NCI-H2196 treated with DMSO at 0.1 percent for 48 hours (cell line): ENCODE results near the gene TMEFF2.

ENCODE experiments used
- DNase-seq: peaks from one replicate; lab custom pipeline; 2025; ENCODE audit not compliant: unreplicated experiment; lab: John Stamatoyannopoulos, UW

Gene TMEFF2

GRCh38 chr2:192069417-192069816, 125.3 kb downstream of the TMEFF2 start:
- DNase-seq: no peak

DNA sequence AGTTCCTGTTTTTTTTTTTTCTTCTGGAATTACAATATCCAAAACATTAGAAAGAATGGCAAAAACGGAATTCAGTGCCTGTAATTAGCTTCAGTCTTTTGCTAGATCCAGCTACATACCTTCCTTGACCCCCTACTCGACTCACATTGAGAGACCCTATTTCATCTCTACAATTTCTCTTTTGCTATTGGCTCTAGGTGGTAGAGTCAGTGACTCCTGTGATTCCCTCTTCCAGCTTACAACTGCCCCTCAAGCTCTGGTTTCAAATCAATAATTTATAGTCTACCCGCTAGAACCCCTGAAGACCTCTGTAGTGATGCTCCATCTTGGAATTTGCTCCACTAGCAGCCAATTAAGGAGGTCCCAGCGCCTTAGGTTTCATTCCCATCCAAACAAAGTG, 125.8 kb downstream of the TMEFF2 start:
- no peak for DNase-seq

- no peak for DNase-seq
Measured at GRCh38 chr2:192067631-192068030, 127.1 kb downstream of the TMEFF2 start.

GRCh38 chr2:192064459-192064858, 130.3 kb downstream of the TMEFF2 start:
- DNase-seq: no peak

- DNase-seq: no peak
Measured at GRCh38 chr2:192060161-192060560, 134.6 kb downstream of the TMEFF2 start.

DNA sequence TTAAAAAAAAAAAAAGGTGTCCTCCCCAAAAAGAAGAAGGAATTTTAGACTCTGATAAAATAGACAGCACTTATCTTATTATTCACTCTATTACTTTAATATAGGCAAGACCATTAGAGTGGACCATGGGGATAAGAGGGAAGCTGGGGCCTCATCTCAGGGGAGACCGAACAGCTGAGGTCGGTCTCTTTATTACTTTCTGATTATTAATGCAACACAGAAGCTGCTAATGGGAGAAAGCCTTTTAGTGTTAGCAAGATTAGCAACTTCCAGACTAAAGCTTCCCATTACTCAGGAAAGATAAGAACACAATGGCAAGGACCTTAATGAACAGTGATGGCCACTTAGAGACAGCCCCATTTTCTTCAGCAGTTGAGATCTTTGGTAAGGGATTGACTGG, 135.5 kb downstream of the TMEFF2 start:
- no peak for DNase-seq

GRCh38 chr2:192053921-192054320, 140.8 kb downstream of the TMEFF2 start:
- no peak for DNase-seq

GRCh38 chr2:192051533-192051932, 143.2 kb downstream of the TMEFF2 start:
- no peak for DNase-seq

DNA sequence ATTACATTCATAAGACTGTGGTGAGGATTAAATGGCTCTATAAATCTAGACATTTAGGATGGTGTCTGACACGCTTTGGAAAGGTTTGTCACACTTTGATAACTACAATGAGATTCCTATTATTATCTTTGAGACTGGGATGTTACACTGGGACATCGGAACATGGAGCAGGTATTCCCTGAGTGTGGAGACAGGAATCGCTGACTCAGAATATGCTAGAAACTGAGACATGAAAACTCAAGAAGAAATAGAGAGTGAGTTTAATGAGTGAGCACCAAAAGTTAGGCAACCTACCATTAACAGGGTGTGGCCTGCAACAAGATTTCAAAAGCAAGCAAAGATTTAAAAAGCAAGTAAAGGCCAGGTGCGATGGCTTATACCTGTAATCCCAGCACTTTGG, 145.4 kb downstream of the TMEFF2 start:
- no peak for DNase-seq

GRCh38 chr2:192047315-192048107, 147.2 kb downstream of the TMEFF2 start:
- DNase-seq: no peak

GRCh38 chr2:192044496-192044895, 150.2 kb downstream of the TMEFF2 start:
- DNase-seq: no peak

- DNase-seq: no peak
Measured at GRCh38 chr2:192043216-192043870, 151.4 kb downstream of the TMEFF2 start.

DNA sequence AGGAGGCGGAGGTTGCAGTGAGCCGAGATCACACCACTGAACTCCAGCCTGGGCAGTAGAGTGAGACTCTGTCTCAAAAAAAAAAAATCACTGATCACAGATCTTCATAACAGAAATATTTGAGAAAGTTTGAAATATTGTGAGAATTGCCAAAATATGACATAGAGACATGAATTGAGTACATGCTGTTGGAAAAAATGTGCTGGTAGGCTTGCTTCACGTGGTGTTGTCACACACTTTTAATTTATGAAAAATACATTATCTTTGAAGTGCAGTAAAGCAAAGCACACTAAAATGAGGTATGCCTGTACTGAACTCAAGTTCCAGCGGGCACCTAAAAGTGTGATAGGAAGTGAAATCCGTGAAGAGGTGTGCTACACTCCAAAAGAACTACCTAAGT, 152.6 kb downstream of the TMEFF2 start:
- no peak for DNase-seq

DNA sequence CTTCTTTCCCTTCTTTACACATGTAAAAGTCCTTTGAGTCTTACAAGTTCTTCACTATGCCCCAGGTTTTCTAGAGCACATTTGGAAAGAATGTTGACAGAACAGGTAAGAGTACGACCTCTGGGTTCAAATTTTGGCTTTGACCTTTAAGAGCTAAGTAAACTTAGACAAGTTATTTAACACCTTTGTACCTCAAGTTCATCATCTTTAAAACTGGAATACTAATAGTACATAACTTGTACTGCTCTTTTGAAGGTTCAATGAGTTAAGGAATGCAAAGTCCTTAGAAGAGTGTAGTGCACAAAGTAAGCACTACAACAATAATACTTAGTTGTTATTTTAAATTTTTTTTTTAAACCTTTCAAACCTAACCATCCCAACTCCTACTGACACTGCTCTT, 156.6 kb downstream of the TMEFF2 start:
- no peak for DNase-seq

DNA sequence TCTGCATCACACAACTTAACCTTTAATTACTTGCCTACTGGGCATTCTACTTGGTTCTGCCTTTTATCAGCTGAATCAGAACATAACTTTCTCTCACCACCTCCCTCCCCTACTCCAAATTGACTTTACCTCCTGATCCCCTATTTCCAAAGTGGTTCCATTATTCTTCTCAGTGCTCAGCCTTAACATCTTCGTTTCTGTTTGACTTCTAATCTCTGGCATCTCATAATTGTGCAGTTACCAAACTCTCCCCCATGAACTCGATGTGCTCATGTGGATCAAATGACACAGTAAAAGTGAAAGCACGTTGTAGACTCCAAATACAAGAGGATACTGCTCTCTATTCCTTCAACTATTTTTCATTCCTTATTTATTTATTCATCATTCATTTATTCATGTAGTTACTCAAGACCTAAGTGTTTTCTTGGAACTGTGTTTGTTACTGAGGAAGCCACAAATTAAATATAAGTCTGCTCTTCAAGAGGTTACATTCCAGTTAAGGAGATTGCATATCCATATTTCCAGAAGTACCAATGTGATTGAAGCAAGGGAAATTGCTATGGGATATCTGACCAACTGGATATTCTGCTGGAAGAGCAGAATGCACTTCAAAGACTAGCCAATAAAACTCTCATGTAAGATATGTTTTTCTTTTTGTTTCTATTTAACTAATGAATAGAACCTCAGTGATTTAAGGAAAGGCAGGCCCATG, 158.8 kb downstream of the TMEFF2 start:
- DNase-seq: no peak

- DNase-seq: no peak
Measured at GRCh38 chr2:192030856-192031255, 163.9 kb downstream of the TMEFF2 start.

DNA sequence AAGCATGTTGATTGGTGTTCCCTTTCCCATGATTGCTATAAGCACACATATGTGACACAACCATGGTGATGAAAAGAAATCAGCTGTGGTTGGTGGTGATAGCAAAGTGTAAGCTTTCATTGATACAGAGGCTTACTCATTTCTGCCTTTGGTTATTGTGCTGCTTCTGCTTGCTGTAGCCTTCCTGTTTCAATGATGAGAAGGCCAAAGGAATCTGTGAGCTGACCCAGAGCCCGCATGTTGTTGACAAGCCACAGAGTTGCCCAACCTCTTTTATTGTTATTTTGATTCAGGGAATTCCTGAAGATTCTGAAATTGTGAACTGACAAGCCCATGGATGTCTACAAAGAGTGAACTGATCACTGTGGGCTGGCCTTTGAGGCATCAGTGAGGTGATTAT, 164.4 kb downstream of the TMEFF2 start:
- no peak for DNase-seq

DNA sequence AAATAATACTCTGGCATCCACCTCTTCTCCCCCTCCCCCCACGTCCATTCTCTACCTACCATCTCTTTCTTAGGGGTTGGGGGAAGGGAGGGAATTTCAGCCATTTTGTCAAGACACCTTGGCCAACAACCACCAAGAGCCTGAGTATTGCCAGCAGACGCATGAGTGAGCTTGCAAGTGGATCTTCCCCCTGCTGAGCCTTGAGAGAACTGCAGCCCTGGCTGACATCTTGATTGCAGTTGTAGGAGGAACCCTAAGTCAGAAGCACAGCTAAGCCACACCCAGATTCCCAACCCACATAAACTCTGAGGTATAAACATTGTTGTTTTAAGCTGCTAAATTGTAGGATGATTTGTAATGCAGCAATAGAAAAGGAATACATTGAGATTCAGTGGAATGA, 165.6 kb downstream of the TMEFF2 start:
- no peak for DNase-seq

DNA sequence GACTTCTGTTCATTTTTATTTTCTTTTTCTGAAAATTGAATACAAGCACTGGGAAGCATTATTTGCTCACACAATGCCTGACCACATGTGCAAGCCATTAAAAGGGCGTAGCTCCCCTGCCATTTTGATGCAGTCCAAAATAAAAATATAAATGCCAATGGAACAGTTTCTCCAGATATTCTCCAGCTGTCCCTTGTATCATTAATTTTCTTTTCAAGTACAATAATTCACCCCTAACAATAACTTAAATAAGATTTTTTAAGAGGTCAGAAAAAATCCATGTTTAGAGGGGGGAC, 168.0 kb downstream of the TMEFF2 start:
- no peak for DNase-seq

- no peak for DNase-seq
Measured at GRCh38 chr2:192026059-192026824, 168.5 kb downstream of the TMEFF2 start.

DNA sequence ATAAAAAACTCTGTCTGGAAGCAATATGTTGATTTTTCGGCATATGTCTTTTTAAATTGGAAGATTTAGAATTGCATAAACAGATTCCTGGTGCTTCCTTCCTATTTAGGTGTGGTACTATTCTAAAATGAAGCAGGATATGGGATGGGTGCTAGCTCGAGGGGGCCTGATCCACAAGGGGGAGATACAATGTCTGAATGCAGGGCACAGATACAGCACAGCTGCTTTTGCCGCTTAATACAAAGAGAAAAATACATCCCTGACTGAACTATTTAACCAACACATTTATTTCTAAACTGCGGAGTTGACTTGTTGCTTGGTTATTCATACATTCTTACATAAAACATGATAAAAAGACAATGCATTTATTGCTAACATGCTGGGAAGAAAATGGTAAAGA, 169.1 kb downstream of the TMEFF2 start:
- DNase-seq: no peak

DNA sequence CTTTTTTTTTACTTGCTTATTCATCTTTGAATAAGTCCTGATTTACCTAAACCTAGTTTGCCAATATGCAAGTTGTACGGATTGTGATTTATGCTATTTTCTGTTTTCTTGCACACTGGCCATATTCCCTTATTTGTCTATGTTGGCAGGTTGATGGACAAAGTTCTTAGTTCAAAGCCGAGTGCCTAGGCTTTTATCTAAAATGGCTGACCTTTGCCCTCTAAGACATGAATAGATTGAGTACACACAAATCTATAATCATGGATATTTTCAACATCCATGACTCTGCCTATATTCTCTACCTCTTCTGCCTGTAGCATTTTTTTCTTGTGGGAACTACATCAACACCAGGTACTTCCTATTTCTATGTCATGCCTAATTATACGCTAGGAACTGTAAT, 171.7 kb downstream of the TMEFF2 start:
- DNase-seq: no peak
